ENCODE results near the gene SYT1. TPM values are rescaled to one million over a fixed set of nuclear protein-coding genes. Genes with fewer than 3 reads are reported as not detected.

SYT1 gene
- total and polyA plus RNA-seq, 3 experiments from 2014 or later, result not detected

GRCh38 chr12:78938341-78939084 lies 73.9 kb downstream of the SYT1 start:
- Histone ChIP-seq H3K36me3 (ENCODE audit: insufficient read depth, low read length) (no peaks in the 10 kb centered on the region), H3K9me3 (ENCODE audit: low read length) (no peaks in the 10 kb centered on the region), H3K27ac (ENCODE audit: low read depth, low read length) (no peak overlapping the region), H3K27me3 (ENCODE audit: insufficient read depth, low read length, poor library complexity, severe bottlenecking) (no peaks in the 10 kb centered on the region), H3K4me1 (ENCODE audit: insufficient read depth, low read length) (no peaks in the 10 kb centered on the region), H3K4me3 (ENCODE audit: low read length) (no peak overlapping the region)
- no peak for DNase-seq
- Mint-ChIP-seq H3K9me3 (peaks cover 7 to 15% (median 12%) of the 10 kb centered on the region in 5 donors), H3K4me1 (no peaks in the 10 kb centered on the region), H3K27ac (no peak overlapping the region), H3K27me3 (no peaks in the 10 kb centered on the region), H3K36me3 (no peaks in the 10 kb centered on the region), H3K4me3 (no peak overlapping the region)
- ChIA-PET CTCF (no interaction called here), POLR2A (no interaction called here)

DNA sequence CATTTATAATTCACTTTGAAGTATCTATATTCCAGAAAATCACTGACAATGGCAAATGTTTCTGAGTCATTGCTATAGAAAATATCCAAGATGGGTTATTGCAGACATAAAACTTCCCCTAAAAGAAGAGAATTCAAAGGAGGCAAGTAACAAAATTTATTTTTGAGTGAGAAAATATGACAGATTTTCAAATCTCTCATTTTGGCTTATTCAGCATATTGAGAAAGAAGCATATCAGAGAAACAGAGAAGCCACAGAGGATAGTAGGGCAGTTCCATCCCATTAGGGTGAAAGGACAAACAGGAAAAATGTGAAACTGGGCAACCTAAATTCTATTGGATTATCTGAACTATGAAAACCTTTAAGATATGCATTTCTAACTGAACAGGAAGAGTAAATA lies 85.0 kb downstream of the SYT1 start:
- Mint-ChIP-seq H3K36me3 (no peaks in the 10 kb centered on the region), H3K27me3 (no peaks in the 10 kb centered on the region), H3K9me3 (peaks cover 0 to 15% (median 4%) of the 10 kb centered on the region in 5 donors), H3K4me1 (no peaks in the 10 kb centered on the region), H3K4me3 (no peak overlapping the region), H3K27ac (no peak overlapping the region)
- no peaks in the 10 kb centered on the region for H3K36me3 ChIP-seq (ENCODE audit: insufficient read depth, low read length)
- H3K27me3 ChIP-seq (ENCODE audit: insufficient read depth, low read length, poor library complexity, severe bottlenecking), result no peaks in the 10 kb centered on the region
- H3K4me3 ChIP-seq (ENCODE audit: low read length), result no peak overlapping the region
- CTCF ChIA-PET, result no interaction called here
- H3K9me3 ChIP-seq (ENCODE audit: low read length), result no peaks in the 10 kb centered on the region
- no peak overlapping the region for H3K27ac ChIP-seq (ENCODE audit: low read depth, low read length)
- no peaks in the 10 kb centered on the region for H3K4me1 ChIP-seq (ENCODE audit: insufficient read depth, low read length)
- POLR2A ChIA-PET, result no interaction called here
- DNase-seq, result no peak

DNA sequence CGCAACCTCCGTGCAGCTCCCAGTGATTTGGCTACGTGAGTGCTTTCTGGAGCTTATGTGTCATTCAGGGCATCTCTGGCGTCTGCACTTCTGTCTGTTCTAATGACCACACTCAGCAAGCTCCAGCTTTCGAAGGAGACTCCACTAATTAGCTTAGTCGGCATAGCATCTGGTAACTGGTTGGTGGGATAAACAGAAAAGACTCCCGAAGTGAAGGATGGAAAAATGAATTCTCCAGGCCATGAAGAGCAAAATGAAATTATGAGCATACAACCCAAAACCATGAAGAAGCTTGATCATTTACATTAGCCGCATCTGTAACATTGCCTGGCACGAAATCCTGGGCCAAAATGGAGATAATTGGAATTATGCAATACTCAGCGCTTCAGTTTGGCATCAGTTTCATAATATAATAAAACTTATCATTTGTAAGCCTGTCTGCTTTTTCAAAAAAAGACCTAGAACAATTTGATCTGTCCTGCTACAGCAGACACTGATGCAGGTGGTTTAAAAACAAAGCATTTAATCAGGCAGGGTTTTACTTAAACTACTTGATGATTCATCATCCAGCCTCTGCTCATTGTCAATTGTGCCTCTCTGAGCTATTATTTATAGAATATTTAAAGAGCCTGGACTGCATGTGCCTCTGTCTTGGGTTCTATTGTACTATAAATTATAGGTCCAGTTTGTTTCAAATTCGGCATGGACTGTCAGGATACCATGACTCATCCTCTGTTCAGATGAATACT lies 87.4 kb downstream of the SYT1 start:
- Mint-ChIP-seq H3K9me3 (peaks cover 0 to 20% (median 2%) of the 10 kb centered on the region in 5 donors), H3K27me3 (no peaks in the 10 kb centered on the region), H3K4me3 (no peak overlapping the region), H3K36me3 (no peaks in the 10 kb centered on the region), H3K4me1 (no peaks in the 10 kb centered on the region), H3K27ac (no peak overlapping the region)
- no peak overlapping the region for H3K27ac ChIP-seq (ENCODE audit: low read depth, low read length)
- H3K4me1 ChIP-seq (ENCODE audit: insufficient read depth, low read length), result no peaks in the 10 kb centered on the region
- DNase-seq, result no peak
- CTCF ChIA-PET, result no interaction called here
- H3K27me3 ChIP-seq (ENCODE audit: insufficient read depth, low read length, poor library complexity, severe bottlenecking), result no peaks in the 10 kb centered on the region
- no peaks in the 10 kb centered on the region for H3K36me3 ChIP-seq (ENCODE audit: insufficient read depth, low read length)
- no peak overlapping the region for H3K4me3 ChIP-seq (ENCODE audit: low read length)
- POLR2A ChIA-PET, result no interaction called here
- H3K9me3 ChIP-seq (ENCODE audit: low read length), result no peaks in the 10 kb centered on the region

- Mint-ChIP-seq H3K36me3 (no peaks in the 10 kb centered on the region), H3K27ac (no peak overlapping the region), H3K9me3 (peaks cover 0 to 24% (median 2%) of the 10 kb centered on the region in 5 donors), H3K4me3 (no peak overlapping the region), H3K27me3 (no peaks in the 10 kb centered on the region), H3K4me1 (no peaks in the 10 kb centered on the region)
- H3K27me3 ChIP-seq (ENCODE audit: insufficient read depth, low read length, poor library complexity, severe bottlenecking), result no peaks in the 10 kb centered on the region
- no peaks in the 10 kb centered on the region for H3K36me3 ChIP-seq (ENCODE audit: insufficient read depth, low read length)
- POLR2A ChIA-PET, result no interaction called here
- H3K4me1 ChIP-seq (ENCODE audit: insufficient read depth, low read length), result no peaks in the 10 kb centered on the region
- H3K9me3 ChIP-seq (ENCODE audit: low read length), result no peaks in the 10 kb centered on the region
- no peak overlapping the region for H3K27ac ChIP-seq (ENCODE audit: low read depth, low read length)
- no peak overlapping the region for H3K4me3 ChIP-seq (ENCODE audit: low read length)
- CTCF ChIA-PET, result no interaction called here
- DNase-seq, result no peak
Observed at GRCh38 chr12:78952552-78952929, 88.0 kb downstream of the SYT1 start.

GRCh38 chr12:78958941-78959340 lies 94.4 kb downstream of the SYT1 start:
- no peaks in the 10 kb centered on the region for H3K36me3 ChIP-seq (ENCODE audit: insufficient read depth, low read length)
- no peaks in the 10 kb centered on the region for H3K4me1 ChIP-seq (ENCODE audit: insufficient read depth, low read length)
- Mint-ChIP-seq H3K9me3 (peaks cover 0 to 16% (median 5%) of the 10 kb centered on the region in 5 donors), H3K36me3 (no peaks in the 10 kb centered on the region), H3K27ac (no peak overlapping the region), H3K4me3 (no peak overlapping the region), H3K4me1 (no peaks in the 10 kb centered on the region), H3K27me3 (no peaks in the 10 kb centered on the region)
- DNase-seq, result no peak
- POLR2A ChIA-PET, result no interaction called here
- no peaks in the 10 kb centered on the region for H3K27me3 ChIP-seq (ENCODE audit: insufficient read depth, low read length, poor library complexity, severe bottlenecking)
- no peak overlapping the region for H3K4me3 ChIP-seq (ENCODE audit: low read length)
- CTCF ChIA-PET, result no interaction called here
- H3K9me3 ChIP-seq (ENCODE audit: low read length), result no peaks in the 10 kb centered on the region
- no peak overlapping the region for H3K27ac ChIP-seq (ENCODE audit: low read depth, low read length)

- ChIA-PET POLR2A (no interaction called here), CTCF (no interaction called here)
- no peak overlapping the region for H3K4me3 Mint-ChIP-seq
Observed at GRCh38 chr12:78959556-78959955, 95.0 kb downstream of the SYT1 start.

DNA sequence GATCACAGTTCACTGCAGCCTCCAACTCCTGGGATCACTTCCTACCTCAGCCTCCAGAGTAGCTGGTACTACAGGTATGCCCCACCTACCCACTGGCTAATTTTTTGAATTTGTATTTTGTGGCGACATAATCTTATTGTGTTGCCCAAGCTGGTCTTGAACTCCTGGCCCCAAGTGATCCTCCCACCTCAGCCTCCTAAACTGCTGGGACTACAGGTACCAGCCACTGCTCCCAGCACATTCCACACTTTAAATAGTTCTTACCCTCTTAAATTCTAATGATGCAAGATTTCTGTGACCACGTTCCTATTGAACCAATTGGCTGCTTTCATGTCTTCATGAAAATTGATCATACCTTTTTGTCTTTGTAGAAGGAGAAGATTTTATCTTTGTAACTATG lies 96.6 kb downstream of the SYT1 start:
- H3K36me3 Mint-ChIP-seq, result no peaks in the 10 kb centered on the region
- Histone ChIP-seq H3K4me1 (ENCODE audit: insufficient read depth, low read length) (no peaks in the 10 kb centered on the region), H3K36me3 (ENCODE audit: insufficient read depth, low read length) (no peaks in the 10 kb centered on the region), H3K27ac (ENCODE audit: low read depth, low read length) (no peak overlapping the region), H3K9me3 (ENCODE audit: low read length) (no peaks in the 10 kb centered on the region), H3K4me3 (ENCODE audit: low read length) (no peak overlapping the region), H3K27me3 (ENCODE audit: insufficient read depth, low read length, poor library complexity, severe bottlenecking) (no peaks in the 10 kb centered on the region)
- ChIA-PET POLR2A (no interaction called here), CTCF (no interaction called here)
- no peak overlapping the region for H3K27ac Mint-ChIP-seq
- H3K4me1 Mint-ChIP-seq, result no peaks in the 10 kb centered on the region
- DNase-seq, result no peak
- no peaks in the 10 kb centered on the region for H3K27me3 Mint-ChIP-seq
- peaks cover under 1 to 13% (median 5%) of the 10 kb centered on the region in 5 donors for H3K9me3 Mint-ChIP-seq
- no peak overlapping the region for H3K4me3 Mint-ChIP-seq

More at GRCh38 chr12:78959556-78959955, 95.0 kb downstream of the SYT1 start:
- H3K27me3 Mint-ChIP-seq, result no peaks in the 10 kb centered on the region
- no peak overlapping the region for H3K27ac Mint-ChIP-seq
- no peak for DNase-seq
- no peak overlapping the region for H3K27ac ChIP-seq (ENCODE audit: low read depth, low read length)
- no peaks in the 10 kb centered on the region for H3K9me3 ChIP-seq (ENCODE audit: low read length)
- H3K4me1 Mint-ChIP-seq, result no peaks in the 10 kb centered on the region
- no peak overlapping the region for H3K4me3 ChIP-seq (ENCODE audit: low read length)
- no peaks in the 10 kb centered on the region for H3K36me3 Mint-ChIP-seq
- H3K4me1 ChIP-seq (ENCODE audit: insufficient read depth, low read length), result no peaks in the 10 kb centered on the region
- H3K27me3 ChIP-seq (ENCODE audit: insufficient read depth, low read length, poor library complexity, severe bottlenecking), result no peaks in the 10 kb centered on the region
- peaks cover 0 to 16% (median 5%) of the 10 kb centered on the region in 5 donors for H3K9me3 Mint-ChIP-seq
- H3K36me3 ChIP-seq (ENCODE audit: insufficient read depth, low read length), result no peaks in the 10 kb centered on the region

GRCh38 chr12:78963439-78964227 lies 99.1 kb downstream of the SYT1 start:
- H3K27me3 Mint-ChIP-seq, result no peaks in the 10 kb centered on the region
- POLR2A ChIA-PET, result no interaction called here

More at GRCh38 chr12:78963439-78964227, 99.1 kb downstream of the SYT1 start:
- H3K27ac ChIP-seq (ENCODE audit: low read depth, low read length), result no peak overlapping the region
- H3K36me3 Mint-ChIP-seq, result peaks cover 0 to 2% (median 0%) of the 10 kb centered on the region in 3 donors
- H3K4me1 Mint-ChIP-seq, result no peaks in the 10 kb centered on the region
- H3K4me3 Mint-ChIP-seq, result no peak overlapping the region
- H3K36me3 ChIP-seq (ENCODE audit: insufficient read depth, low read length), result no peaks in the 10 kb centered on the region
- CTCF ChIA-PET, result no interaction called here
- H3K9me3 ChIP-seq (ENCODE audit: low read length), result no peaks in the 10 kb centered on the region
- no peak overlapping the region for H3K4me3 ChIP-seq (ENCODE audit: low read length)
- H3K27me3 ChIP-seq (ENCODE audit: insufficient read depth, low read length, poor library complexity, severe bottlenecking), result no peaks in the 10 kb centered on the region
- no peak for DNase-seq
- H3K9me3 Mint-ChIP-seq, result peaks cover 5 to 20% (median 7%) of the 10 kb centered on the region in 5 donors
- no peak overlapping the region for H3K27ac Mint-ChIP-seq
- no peaks in the 10 kb centered on the region for H3K4me1 ChIP-seq (ENCODE audit: insufficient read depth, low read length)
